Thyroid gland (tissue), 4 donors: ENCODE measurements around the gene DPYSL4.

Experiments used
- POLR2A ChIP-seq, 2 donors: fragments of 450-650 bp; IDR thresholded peaks; one replicate each; pipeline ENCODE4 v1.6.1; 2017; ENCODE audit warnings: antibody characterized with exemption in 2 of 2, mild to moderate bottlenecking in 2 of 2, moderate library complexity in 1 of 2
- TF ChIP-seq, protein P1 (sequence below), 6 experiments: fragments of 200-600 bp in 3 of 6; fragments of 450-650 bp in 3 of 6; sonication (generic) in 3 of 6; IDR thresholded peaks; one replicate each; pipeline ENCODE4 v1.5.1; 2016 to 2019; ENCODE audit warnings: antibody characterized with exemption in 6 of 6, mild to moderate bottlenecking in 2 of 6, inconsistent platforms in 1 of 6, moderate library complexity in 1 of 6

DNA sequence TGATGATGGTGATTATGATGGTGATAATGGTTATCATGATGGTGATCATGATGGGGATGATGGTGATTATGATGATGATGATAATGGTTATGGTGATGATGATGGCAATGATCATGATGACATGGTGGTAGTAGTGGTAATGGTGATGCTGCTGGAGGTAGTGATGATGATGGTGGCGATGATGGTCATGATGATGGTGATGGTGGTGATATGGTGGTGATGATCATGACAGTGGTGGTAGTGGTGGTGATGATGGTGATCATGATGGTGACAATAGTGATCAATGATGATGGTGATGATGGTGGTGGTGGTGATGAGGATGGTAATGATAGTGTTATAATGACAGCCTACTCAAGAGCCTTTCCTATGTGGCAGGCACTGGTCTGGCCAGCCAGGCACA is 31.8 kb upstream of the DPYSL4 start:
- TF ChIP-seq, protein P1, sequence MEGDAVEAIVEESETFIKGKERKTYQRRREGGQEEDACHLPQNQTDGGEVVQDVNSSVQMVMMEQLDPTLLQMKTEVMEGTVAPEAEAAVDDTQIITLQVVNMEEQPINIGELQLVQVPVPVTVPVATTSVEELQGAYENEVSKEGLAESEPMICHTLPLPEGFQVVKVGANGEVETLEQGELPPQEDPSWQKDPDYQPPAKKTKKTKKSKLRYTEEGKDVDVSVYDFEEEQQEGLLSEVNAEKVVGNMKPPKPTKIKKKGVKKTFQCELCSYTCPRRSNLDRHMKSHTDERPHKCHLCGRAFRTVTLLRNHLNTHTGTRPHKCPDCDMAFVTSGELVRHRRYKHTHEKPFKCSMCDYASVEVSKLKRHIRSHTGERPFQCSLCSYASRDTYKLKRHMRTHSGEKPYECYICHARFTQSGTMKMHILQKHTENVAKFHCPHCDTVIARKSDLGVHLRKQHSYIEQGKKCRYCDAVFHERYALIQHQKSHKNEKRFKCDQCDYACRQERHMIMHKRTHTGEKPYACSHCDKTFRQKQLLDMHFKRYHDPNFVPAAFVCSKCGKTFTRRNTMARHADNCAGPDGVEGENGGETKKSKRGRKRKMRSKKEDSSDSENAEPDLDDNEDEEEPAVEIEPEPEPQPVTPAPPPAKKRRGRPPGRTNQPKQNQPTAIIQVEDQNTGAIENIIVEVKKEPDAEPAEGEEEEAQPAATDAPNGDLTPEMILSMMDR (IDR thresholded peaks at IDR 0.05) = no peak
- TF ChIP-seq POLR2A (IDR thresholded peaks at IDR 0.05) = no peak
